Uterus (tissue), 4 donors: Measurements from ENCODE around the gene SH3PXD2A. TPM values are rescaled to one million over a fixed set of nuclear protein-coding genes. Genes with fewer than 3 reads are reported as not detected.

Experiments
- DNase-seq, 2 donors: peaks; one replicate each; pipeline ENCODE4 v3.0.0-alpha.2; 2019 to 2020
- H3K27ac ChIP-seq, 2 donors: fragments of 200-600 bp; sonication (generic); 1 replicate in 1 of 2; 2 replicates in 1 of 2; pipeline ENCODE4 v1.5.1; 2016 to 2018
- H3K27me3 ChIP-seq, 2 donors: fragments of 200-600 bp; sonication (generic); one replicate each; pipeline ENCODE4 v1.5.1; 2018 to 2019; ENCODE audit warnings: control low read depth in 1 of 2
- H3K36me3 ChIP-seq, 2 donors: fragments of 200-600 bp; sonication (generic); one replicate each; pipeline ENCODE4 v1.5.1; 2019; ENCODE audit warnings: control low read depth in 1 of 2
- H3K4me1 ChIP-seq, 2 donors: fragments of 200-600 bp; sonication (generic); one replicate each; pipeline ENCODE4 v1.5.1; 2018 to 2019; ENCODE audit warnings: control low read depth in 1 of 2
- H3K4me3 ChIP-seq, 2 donors: fragments of 200-600 bp; sonication (generic); 1 replicate in 1 of 2; 2 replicates in 1 of 2; pipeline ENCODE4 v1.5.1; 2018 to 2019; ENCODE audit warnings: mild to moderate bottlenecking in 1 of 2
- H3K9me3 ChIP-seq, 2 donors: fragments of 200-600 bp; sonication (generic); one replicate each; pipeline ENCODE4 v1.5.1; 2019; ENCODE audit warnings: control low read depth in 1 of 2
- CTCF ChIP-seq, 4 experiments: fragments of 200-600 bp in 2 of 4; fragments of 450-650 bp in 2 of 4; sonication (generic) in 2 of 4; IDR thresholded peaks; one replicate each; pipeline ENCODE4 v1.5.1; 2016 to 2019; ENCODE audit warnings: antibody characterized with exemption in 4 of 4, mild to moderate bottlenecking in 2 of 4, moderate library complexity in 1 of 4
- POLR2A ChIP-seq, 2 donors: fragments of 450-650 bp; IDR thresholded peaks; one replicate each; pipeline ENCODE4 v1.6.1; 2016; ENCODE audit warnings: antibody characterized with exemption in 2 of 2, mild to moderate bottlenecking in 1 of 2, moderate library complexity in 1 of 2
- intact Hi-C: fragments of 100-400 bp; cut with DNase I; formaldehyde crosslinking; loops from one replicate; pipeline ENCODE4 v1.15.1; 2023; ENCODE audit warnings: low total_unique reads
- total RNA-seq, 4 donors: library from RNA; depleted of rRNA in 3 of 4; stranded (reverse); fragments of >200 nt in 3 of 4; gene quantifications; one replicate each; pipeline versions ENCODE4 v1.1.0 to v1.2.4, GENCODE V29; 2014 to 2023
- donor health status: DM: yes; HTN: yes; CAD: no.

SH3PXD2A gene
- total RNA-seq, 4 donors from 2014 or later = 12.6 to 117 (median 46.6) TPM

- Histone ChIP-seq H3K36me3 (no peaks in the 10 kb centered on the region), H3K4me3 (no peak overlapping the region), H3K27ac (peak overlapping the region; percentile 61 to 64), H3K9me3 (no peaks in the 10 kb centered on the region), H3K4me1 (peaks cover 0 to 13% of the 10 kb centered on the region in 2 donors), H3K27me3 (no peaks in the 10 kb centered on the region)
- TF ChIP-seq POLR2A (IDR thresholded peaks at IDR 0.05) (no peak), CTCF (IDR thresholded peaks at IDR 0.05) (no peak)
- no peak for DNase-seq
- intact Hi-C loops = no loop called here
These were observed 11.4 kb downstream of the SH3PXD2A start for GRCh38 chr10:103843854-103844570.

GRCh38 chr10:103843045-103843444 is 12.3 kb downstream of the SH3PXD2A start:
- TF ChIP-seq POLR2A (IDR thresholded peaks at IDR 0.05) = no peak
- no peak for TF ChIP-seq CTCF (IDR thresholded peaks at IDR 0.05)
- H3K4me1 ChIP-seq = peaks cover 0 to 13% of the 10 kb centered on the region in 2 donors

GRCh38 chr10:103842605-103843004 is 12.8 kb downstream of the SH3PXD2A start:
- Histone ChIP-seq H3K36me3 (no peaks in the 10 kb centered on the region), H3K4me3 (no peak overlapping the region), H3K9me3 (no peaks in the 10 kb centered on the region), H3K27me3 (no peaks in the 10 kb centered on the region), H3K27ac (no peak overlapping the region), H3K4me1 (peaks cover 0 to 13% of the 10 kb centered on the region in 2 donors)
- intact Hi-C loops = no loop called here
- TF ChIP-seq POLR2A (IDR thresholded peaks at IDR 0.05) = no peak
- TF ChIP-seq CTCF (IDR thresholded peaks at IDR 0.05) = no peak
- no peak for DNase-seq

More at GRCh38 chr10:103843045-103843444, 12.3 kb downstream of the SH3PXD2A start:
- intact Hi-C loops = no loop called here
- Histone ChIP-seq H3K4me3 (no peak overlapping the region), H3K36me3 (no peaks in the 10 kb centered on the region), H3K27ac (no peak overlapping the region), H3K9me3 (no peaks in the 10 kb centered on the region), H3K27me3 (no peaks in the 10 kb centered on the region)
- DNase-seq = no peak

- intact Hi-C loops = no loop called here
- DNase-seq = no peak
- Histone ChIP-seq H3K36me3 (no peaks in the 10 kb centered on the region), H3K4me1 (peaks cover 0 to 13% of the 10 kb centered on the region in 2 donors), H3K9me3 (no peaks in the 10 kb centered on the region), H3K27ac (no peak overlapping the region), H3K27me3 (no peaks in the 10 kb centered on the region), H3K4me3 (no peak overlapping the region)
- no peak for TF ChIP-seq POLR2A (IDR thresholded peaks at IDR 0.05)
- TF ChIP-seq CTCF (IDR thresholded peaks at IDR 0.05) = no peak
These were observed 13.9 kb downstream of the SH3PXD2A start for GRCh38 chr10:103841519-103841918.

- peaks cover 0 to 13% of the 10 kb centered on the region in 2 donors for H3K4me1 ChIP-seq
- TF ChIP-seq POLR2A (IDR thresholded peaks at IDR 0.05) (no peak), CTCF (IDR thresholded peaks at IDR 0.05) (no peak)
- intact Hi-C loops = no loop called here
These were observed 14.7 kb downstream of the SH3PXD2A start for GRCh38 chr10:103840740-103841070.

More at GRCh38 chr10:103840740-103841070, 14.7 kb downstream of the SH3PXD2A start:
- no peak overlapping the region for H3K27ac ChIP-seq
- H3K27me3 ChIP-seq = no peaks in the 10 kb centered on the region
- no peaks in the 10 kb centered on the region for H3K9me3 ChIP-seq
- no peak overlapping the region for H3K4me3 ChIP-seq
- H3K36me3 ChIP-seq = no peaks in the 10 kb centered on the region
- no peak for DNase-seq
